Spleen (tissue), 7 donors: ENCODE data around the gene ARHGEF26.

Experiments used
- POLR2A ChIP-seq, 3 donors: fragments of 450-650 bp; IDR thresholded peaks; one replicate each; pipeline ENCODE4 v1.5.1; 2017; ENCODE audit warnings: antibody characterized with exemption in 3 of 3, mild to moderate bottlenecking in 1 of 3
- POLR2AphosphoS5 ChIP-seq, 3 donors: sonication (generic); formaldehyde crosslinking; IDR thresholded peaks; one replicate each; pipeline ENCODE4 v1.5.1; 2017; ENCODE audit warnings: antibody characterized with exemption in 3 of 3
- TF ChIP-seq, protein P1 (sequence below), 11 experiments: fragments of 200-600 bp in 7 of 11; fragments of 450-650 bp in 4 of 11; sonication (generic) in 4 of 11; IDR thresholded peaks in 8 of 11; conservative IDR thresholded peaks in 3 of 11; 1 replicate in 7 of 11; 2 replicates in 4 of 11; pipeline versions ENCODE4 v1.4.0 to v1.8.0; 2016 to 2021; ENCODE audit warnings: antibody characterized with exemption in 11 of 11, inconsistent platforms in 4 of 11, mild to moderate bottlenecking in 1 of 11
- donor health status: DM: no; HTN: no; CAD: no; lungs with moderate emphysema.
- donor health status: DM: no; HTN: no; CAD: no.
- donor health status: DM: no; HTN: no; CAD: no.

- TF ChIP-seq, protein P1, sequence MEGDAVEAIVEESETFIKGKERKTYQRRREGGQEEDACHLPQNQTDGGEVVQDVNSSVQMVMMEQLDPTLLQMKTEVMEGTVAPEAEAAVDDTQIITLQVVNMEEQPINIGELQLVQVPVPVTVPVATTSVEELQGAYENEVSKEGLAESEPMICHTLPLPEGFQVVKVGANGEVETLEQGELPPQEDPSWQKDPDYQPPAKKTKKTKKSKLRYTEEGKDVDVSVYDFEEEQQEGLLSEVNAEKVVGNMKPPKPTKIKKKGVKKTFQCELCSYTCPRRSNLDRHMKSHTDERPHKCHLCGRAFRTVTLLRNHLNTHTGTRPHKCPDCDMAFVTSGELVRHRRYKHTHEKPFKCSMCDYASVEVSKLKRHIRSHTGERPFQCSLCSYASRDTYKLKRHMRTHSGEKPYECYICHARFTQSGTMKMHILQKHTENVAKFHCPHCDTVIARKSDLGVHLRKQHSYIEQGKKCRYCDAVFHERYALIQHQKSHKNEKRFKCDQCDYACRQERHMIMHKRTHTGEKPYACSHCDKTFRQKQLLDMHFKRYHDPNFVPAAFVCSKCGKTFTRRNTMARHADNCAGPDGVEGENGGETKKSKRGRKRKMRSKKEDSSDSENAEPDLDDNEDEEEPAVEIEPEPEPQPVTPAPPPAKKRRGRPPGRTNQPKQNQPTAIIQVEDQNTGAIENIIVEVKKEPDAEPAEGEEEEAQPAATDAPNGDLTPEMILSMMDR (IDR thresholded peaks at IDR 0.05 in 8 of 11, conservative IDR thresholded peaks at IDR 0.05 in 3 of 11): no peak
- TF ChIP-seq POLR2A (IDR thresholded peaks at IDR 0.05) (no peak), POLR2AphosphoS5 (IDR thresholded peaks at IDR 0.05) (no peak)
These were observed 106.3 kb downstream of the ARHGEF26 start for GRCh38 chr3:154227531-154227930.
